Lower lobe of right lung (tissue), 2 donors: ENCODE results near the gene OGA. TPM values are rescaled to one million over a fixed set of nuclear protein-coding genes. Genes with fewer than 3 reads are reported as not detected.

Source experiments
- ATAC-seq, 2 donors: fragments of 200-7000 bp; cut with Tn5 transposase; one replicate each; pipeline ENCODE4 v1.9.1; 2020 to 2022; ENCODE audit warnings: mild to moderate bottlenecking in 2 of 2, moderate library complexity in 2 of 2
- DNase-seq: peaks from one replicate; pipeline ENCODE4 v3.0.0-alpha.2; 2020
- H3K27ac ChIP-seq: fragments of 200-600 bp; one replicate; pipeline ENCODE4 v1.8.0; 2022
- H3K27me3 ChIP-seq: fragments of 200-600 bp; one replicate; pipeline ENCODE4 v1.8.0; 2022; ENCODE audit warnings: low read depth
- H3K36me3 ChIP-seq: fragments of 200-600 bp; one replicate; pipeline ENCODE4 v1.8.0; 2022; ENCODE audit warnings: mild to moderate bottlenecking
- H3K4me1 ChIP-seq: fragments of 200-600 bp; one replicate; pipeline ENCODE4 v1.8.0; 2022
- H3K4me3 ChIP-seq: fragments of 200-600 bp; one replicate; pipeline ENCODE4 v1.8.0; 2022; ENCODE audit warnings: mild to moderate bottlenecking
- H3K9me3 ChIP-seq: fragments of 200-600 bp; one replicate; pipeline ENCODE4 v1.8.0; 2022
- CTCF ChIP-seq: fragments of 200-600 bp; IDR thresholded peaks from one replicate; pipeline ENCODE4 v1.8.0; 2022; ENCODE audit warnings: antibody characterized with exemption, mild to moderate bottlenecking
- intact Hi-C: fragments of 100-400 bp; cut with DNase I; formaldehyde crosslinking; loops from one replicate; pipeline ENCODE4 v1.11.0; 2022
- total RNA-seq: library from RNA; stranded (reverse); fragmentation: NEBNext Ultra II Directional; extraction: Animal tissue kit (Norgen Biotek cat#: 25700); gene quantifications from one replicate; pipeline ENCODE4 v1.2.1, GENCODE V29; 2021
- donor health status: DM: no; HTN: yes; CAD: no; lungs with severe emphysema.

Gene OGA
- total RNA-seq, 1 donor from 2014 or later = 113 TPM

- peaks cover 57% of the 10 kb centered on the region for H3K4me1 ChIP-seq
Measured at GRCh38 chr10:101781984-101782810, 36.0 kb downstream of the OGA start.

GRCh38 chr10:101781655-101781983, 36.6 kb downstream of the OGA start:
- DNase-seq (no peak), ATAC-seq (no peak)
- Histone ChIP-seq H3K27me3 (peaks cover 26% of the 10 kb centered on the region), H3K9me3 (no peaks in the 10 kb centered on the region), H3K4me1 (peaks cover 57% of the 10 kb centered on the region), H3K36me3 (peaks cover 26% of the 10 kb centered on the region), H3K4me3 (no peak overlapping the region), H3K27ac (no peak overlapping the region)
- intact Hi-C loops = no loop called here
- no peak for TF ChIP-seq CTCF

More at GRCh38 chr10:101781984-101782810, 36.0 kb downstream of the OGA start:
- no peak overlapping the region for H3K27ac ChIP-seq
- H3K36me3 ChIP-seq = peaks cover 32% of the 10 kb centered on the region
- no peaks in the 10 kb centered on the region for H3K9me3 ChIP-seq
- peaks cover 20% of the 10 kb centered on the region for H3K27me3 ChIP-seq
- no peak for TF ChIP-seq CTCF
- intact Hi-C loops = no loop called here
- DNase-seq = no peak
- H3K4me3 ChIP-seq = peak overlapping the region; percentile 73
- ATAC-seq = no peak

GRCh38 chr10:101780818-101781654, 37.2 kb downstream of the OGA start:
- H3K36me3 ChIP-seq = peaks cover 20% of the 10 kb centered on the region
- H3K9me3 ChIP-seq = no peaks in the 10 kb centered on the region
- TF ChIP-seq CTCF = peak; percentile 91
- no peak overlapping the region for H3K27ac ChIP-seq
- ATAC-seq (peak; percentile 74 to 83), DNase-seq (peak; percentile 75)
- peaks cover 62% of the 10 kb centered on the region for H3K4me1 ChIP-seq
- intact Hi-C loops = no loop called here
- no peak overlapping the region for H3K4me3 ChIP-seq
- peaks cover 32% of the 10 kb centered on the region for H3K27me3 ChIP-seq

GRCh38 chr10:101780187-101780817, 37.9 kb downstream of the OGA start:
- Histone ChIP-seq H3K27me3 (peaks cover 35% of the 10 kb centered on the region), H3K27ac (no peak overlapping the region), H3K4me3 (peak overlapping the region; percentile 56), H3K4me1 (peaks cover 65% of the 10 kb centered on the region), H3K36me3 (peaks cover 13% of the 10 kb centered on the region), H3K9me3 (no peaks in the 10 kb centered on the region)
- intact Hi-C loops = no loop called here
- ATAC-seq (no peak), DNase-seq (no peak)
- no peak for TF ChIP-seq CTCF

- H3K4me1 ChIP-seq = peaks cover 68% of the 10 kb centered on the region
- peaks cover 6% of the 10 kb centered on the region for H3K36me3 ChIP-seq
- DNase-seq = peak; percentile 89
- peak; percentile 91 for TF ChIP-seq CTCF
- intact Hi-C loops = no loop called here
- H3K27me3 ChIP-seq = peaks cover 42% of the 10 kb centered on the region
- ATAC-seq = peak; percentile 85 to 87
- no peak overlapping the region for H3K27ac ChIP-seq
- H3K4me3 ChIP-seq = peak overlapping the region; percentile 56
- H3K9me3 ChIP-seq = no peaks in the 10 kb centered on the region
Measured at GRCh38 chr10:101779544-101780186, 38.6 kb downstream of the OGA start.
